Fibroblast of skin of scalp (primary cell): ENCODE measurements around the gene RHBDL2.
"Not testable (repeated sequence)": the region's sequence is repeated elsewhere in the genome, so short reads cannot be mapped to it uniquely, and the experiment has no call there.

Source experiments
- DNase-seq: peaks from one replicate; pipeline ENCODE4 v3.0.0-alpha.2; 2013

Gene RHBDL2

GRCh38 chr1:38873027-38873969 lies 68.3 kb downstream of the RHBDL2 start, which contains the start of gene MYCBP:
Gene MYCBP (minus strand): TSS chr1:38873348. CDS start chr1:38873305, 43 bp downstream.
- peak; percentile 95 for DNase-seq

- DNase-seq = peak; percentile 19
Observed at GRCh38 chr1:38872401-38873026, 69.1 kb downstream of the RHBDL2 start.

GRCh38 chr1:38870996-38871395 lies 70.6 kb downstream of the RHBDL2 start:
- no peak for DNase-seq

- no peak for DNase-seq
Observed at GRCh38 chr1:38867208-38867607, 74.4 kb downstream of the RHBDL2 start.

DNA sequence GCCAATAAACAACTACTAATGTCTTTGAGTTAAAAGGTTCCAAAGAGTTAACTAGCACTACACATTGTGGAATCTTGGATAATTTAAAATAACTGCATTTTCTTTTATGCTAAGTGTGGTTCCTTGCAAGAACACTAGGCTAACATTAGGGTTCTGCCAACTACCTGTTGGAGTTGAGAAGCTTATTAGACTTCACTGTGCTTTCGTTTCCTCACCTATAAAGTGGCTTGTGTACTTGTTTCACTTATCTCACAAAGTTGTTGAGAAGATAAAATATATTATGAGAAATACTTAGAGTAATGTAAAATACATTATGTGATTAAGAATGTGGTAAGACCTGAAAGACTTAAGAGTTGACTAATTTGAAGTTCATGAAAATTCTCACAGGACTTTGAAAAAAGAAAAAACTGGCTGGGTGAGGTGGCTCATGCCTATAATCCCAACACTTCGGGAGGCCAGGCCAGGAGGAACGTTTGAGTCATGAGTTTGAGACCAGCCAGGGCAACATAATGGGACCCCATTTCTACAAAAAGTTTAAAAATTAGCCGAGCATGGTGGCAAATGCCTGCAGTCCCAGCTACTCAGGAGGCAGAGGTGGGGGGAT lies 76.4 kb downstream of the RHBDL2 start:
- DNase-seq = no peak

- DNase-seq = no peak
Observed at GRCh38 chr1:38860454-38860795, 81.2 kb downstream of the RHBDL2 start.

- peak; percentile 99 for DNase-seq
Observed at GRCh38 chr1:38859561-38860453, 81.8 kb downstream of the RHBDL2 start, which contains the start of gene RRAGC. Gene RRAGC (minus strand): TSS chr1:38859772. CDS start chr1:38859646, 126 bp downstream.

- peak; percentile 27 for DNase-seq
Observed at GRCh38 chr1:38858833-38859560, 82.6 kb downstream of the RHBDL2 start.

DNA sequence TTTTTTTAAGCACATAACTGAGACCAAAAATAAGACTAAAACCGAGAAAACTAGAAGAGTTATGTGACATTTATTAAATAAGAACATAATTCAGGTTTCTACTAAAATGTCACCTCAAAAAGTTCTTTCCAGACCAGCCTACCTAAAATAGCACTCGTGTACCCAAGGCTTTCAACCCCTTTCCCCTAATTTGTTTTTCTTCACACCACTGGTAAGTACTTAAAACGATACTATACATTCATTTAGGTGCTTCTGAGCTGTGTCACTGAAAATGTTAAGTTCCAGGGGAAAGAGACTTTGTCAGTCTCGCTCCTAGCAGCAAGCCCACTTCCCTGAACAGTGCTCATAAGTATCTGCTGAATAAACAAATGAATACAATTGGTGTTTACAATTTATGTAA lies 88.8 kb downstream of the RHBDL2 start:
- DNase-seq = no peak

DNA sequence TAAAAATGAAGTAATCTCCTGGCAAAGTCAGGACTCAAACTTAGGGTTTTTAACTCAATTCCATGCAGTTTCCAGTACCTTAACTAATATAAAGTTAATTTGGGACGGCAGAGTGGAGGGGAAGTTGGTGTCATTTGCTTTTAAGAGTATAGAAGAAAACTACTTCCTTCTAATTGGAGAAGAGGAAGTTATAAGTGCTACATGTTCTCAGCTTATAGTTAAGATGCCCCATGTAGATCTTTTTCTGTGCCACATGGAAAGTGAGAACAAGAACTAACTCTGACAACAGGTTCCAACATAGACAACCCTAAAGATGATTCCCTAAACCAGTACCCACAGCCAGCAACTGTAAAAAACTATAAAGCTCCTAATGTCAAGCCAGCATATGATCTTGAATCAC lies 93.6 kb downstream of the RHBDL2 start:
- no peak for DNase-seq

- DNase-seq = no peak
Observed at GRCh38 chr1:38846210-38846609, 95.4 kb downstream of the RHBDL2 start.

GRCh38 chr1:38845088-38845487 lies 96.5 kb downstream of the RHBDL2 start:
- DNase-seq = not testable (repeated sequence)

- DNase-seq = no peak
Observed at GRCh38 chr1:38840281-38840680, 101.3 kb downstream of the RHBDL2 start.

DNA sequence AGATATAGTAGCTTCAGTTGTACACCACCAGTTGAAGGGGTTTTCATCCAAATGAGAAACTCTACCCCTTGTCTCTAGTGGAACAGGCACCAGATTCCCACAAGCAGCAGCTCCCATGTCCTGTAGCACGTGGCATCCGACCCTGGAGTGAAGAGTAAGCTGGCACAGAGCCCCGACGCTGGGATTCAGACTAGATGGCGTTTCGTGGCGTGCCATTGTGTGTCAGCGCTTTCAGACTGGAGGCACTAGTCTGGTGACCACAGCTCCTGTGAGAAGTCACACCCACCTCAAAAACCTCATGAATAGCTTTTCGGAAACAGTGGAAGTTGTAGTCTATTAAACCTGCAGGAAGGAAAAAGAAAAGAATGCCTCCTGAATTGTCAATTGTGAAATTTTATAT lies 102.3 kb downstream of the RHBDL2 start:
- DNase-seq = no peak

DNA sequence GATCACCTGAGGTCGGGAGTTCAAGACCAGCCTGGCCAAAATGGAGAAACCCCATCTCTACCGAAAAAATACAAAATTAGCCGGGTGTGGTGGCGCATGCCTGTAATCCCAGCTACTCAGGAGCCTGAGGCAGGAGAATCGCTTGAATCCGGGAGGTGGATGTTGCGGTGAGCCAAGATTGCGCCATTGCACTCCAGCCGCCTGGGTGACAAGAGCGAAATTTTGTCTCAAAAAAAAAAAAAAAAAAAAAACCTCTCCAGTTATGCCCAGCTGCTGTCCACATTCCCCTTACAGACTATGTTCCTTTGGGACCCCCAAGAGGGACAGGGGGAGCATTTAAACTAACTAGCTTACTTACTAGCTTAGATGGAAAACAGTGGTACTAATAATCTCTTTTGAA lies 105.3 kb downstream of the RHBDL2 start:
- not testable (repeated sequence) for DNase-seq
